NCI-H2107 treated with DMSO at 0.1 percent for 48 hours (cell line): ENCODE data around the gene FYN.

Experiments used
- DNase-seq: peaks from one replicate; lab custom pipeline; 2025; ENCODE audit not compliant: unreplicated experiment; lab: John Stamatoyannopoulos, UW

The FYN gene

GRCh38 chr6:111713236-111713635 lies 160.0 kb downstream of the FYN start:
- DNase-seq = no peak

DNA sequence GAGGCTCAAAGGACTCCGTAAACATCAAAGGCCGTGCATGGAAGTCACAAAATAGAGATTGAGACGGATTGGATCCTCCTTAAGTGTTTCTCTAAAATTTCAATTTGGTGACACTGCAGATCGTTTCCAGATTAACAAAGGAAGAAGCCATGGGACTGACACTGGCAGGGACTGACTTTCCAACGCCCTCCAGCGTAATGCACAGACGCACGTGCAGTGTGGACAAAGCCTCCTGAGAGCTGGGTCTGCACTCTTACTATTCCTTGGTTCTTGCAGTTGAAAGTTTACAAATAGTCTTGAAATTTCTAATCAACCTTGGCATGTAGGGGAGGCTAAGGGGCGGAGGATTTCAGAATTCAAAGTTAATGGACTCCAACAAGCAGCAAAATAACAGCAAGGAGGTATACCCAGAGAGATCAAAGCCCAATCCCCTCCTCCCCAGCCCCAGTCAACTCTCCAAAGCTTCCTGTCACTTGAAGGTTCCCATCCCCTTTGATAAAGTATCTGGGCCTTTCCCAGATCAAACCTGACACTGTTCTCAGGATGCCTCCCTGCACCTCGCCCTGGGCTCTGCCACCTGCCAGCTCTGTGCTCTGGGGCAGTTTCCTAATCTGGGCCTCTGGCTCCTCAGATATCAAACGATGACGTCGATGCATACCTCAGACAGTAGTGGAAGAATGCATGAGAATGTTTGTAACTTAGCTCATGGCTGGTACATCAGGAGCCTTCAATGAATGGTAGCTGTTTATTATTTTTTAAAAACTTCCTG lies 161.1 kb downstream of the FYN start:
- no peak for DNase-seq

- peak; percentile 57 for DNase-seq
These were observed 161.8 kb downstream of the FYN start for GRCh38 chr6:111711476-111711875.

DNA sequence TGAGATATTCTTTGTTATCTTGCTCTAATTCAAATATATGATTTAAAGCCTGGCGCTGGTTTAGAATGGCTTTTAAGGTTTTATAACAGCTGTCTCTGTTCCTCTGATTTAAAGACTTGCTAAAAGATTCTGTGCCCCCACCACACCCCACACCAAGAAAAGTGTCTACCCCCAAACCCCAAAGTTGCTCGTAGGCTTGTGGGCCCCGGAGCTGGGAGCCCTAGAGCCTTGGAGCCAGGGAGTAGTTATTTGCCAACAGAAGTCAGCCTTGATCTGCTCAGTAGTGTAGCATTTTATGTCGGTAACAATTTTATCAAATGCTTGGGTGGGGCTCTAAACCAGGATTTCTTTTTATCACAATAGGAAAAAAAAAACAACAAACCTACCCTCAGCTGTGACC lies 162.3 kb downstream of the FYN start:
- DNase-seq = no peak

- DNase-seq = no peak
These were observed 162.8 kb downstream of the FYN start for GRCh38 chr6:111710439-111710838.

GRCh38 chr6:111709615-111710398 lies 163.4 kb downstream of the FYN start:
- DNase-seq = peak; percentile 70

GRCh38 chr6:111709201-111709600 lies 164.1 kb downstream of the FYN start:
- no peak for DNase-seq

DNA sequence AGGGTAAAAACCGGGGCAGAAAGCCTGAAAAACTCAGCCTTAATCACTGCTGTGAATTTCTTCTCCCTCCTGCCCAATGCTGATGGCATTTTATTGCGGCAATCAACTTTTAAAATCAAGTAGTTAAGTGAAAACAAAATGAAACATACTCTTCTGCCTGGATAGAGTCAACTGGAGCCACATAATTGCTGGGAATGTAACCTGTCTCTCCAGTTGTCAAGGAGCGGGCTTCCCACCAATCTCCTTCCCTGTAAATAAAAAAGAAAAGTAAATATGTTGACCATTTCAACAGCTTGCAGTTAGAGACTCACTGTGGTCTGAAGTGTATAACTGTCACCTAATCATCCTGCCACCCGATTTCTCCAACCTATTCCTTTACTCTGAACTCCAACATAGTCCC lies 165.5 kb downstream of the FYN start:
- no peak for DNase-seq

DNA sequence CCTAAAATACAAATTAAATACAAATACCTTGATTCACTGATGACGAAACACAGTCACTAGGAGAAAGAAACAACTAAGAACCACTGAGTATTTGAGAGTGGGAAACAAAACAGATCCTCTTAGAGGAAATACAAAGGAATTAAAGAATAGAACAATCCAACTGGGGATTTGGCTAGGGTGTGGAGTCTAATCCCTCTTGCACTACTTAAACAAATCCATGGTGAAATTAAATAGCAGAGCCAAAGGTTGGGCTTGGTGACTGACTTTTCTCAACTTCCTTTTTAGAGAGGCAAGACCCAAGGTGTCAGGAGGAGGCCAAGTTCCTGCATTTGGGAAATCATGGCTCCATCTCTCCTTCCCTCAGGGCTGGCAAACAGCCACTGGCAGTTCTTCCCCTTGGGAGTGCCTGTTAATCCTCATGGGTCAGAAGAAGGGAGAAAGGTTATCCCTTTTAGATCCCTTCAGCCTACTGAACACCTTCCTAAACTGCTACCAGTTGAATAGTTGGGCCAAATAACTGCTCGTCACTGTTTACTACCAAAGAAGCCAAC lies 166.3 kb downstream of the FYN start:
- no peak for DNase-seq

DNA sequence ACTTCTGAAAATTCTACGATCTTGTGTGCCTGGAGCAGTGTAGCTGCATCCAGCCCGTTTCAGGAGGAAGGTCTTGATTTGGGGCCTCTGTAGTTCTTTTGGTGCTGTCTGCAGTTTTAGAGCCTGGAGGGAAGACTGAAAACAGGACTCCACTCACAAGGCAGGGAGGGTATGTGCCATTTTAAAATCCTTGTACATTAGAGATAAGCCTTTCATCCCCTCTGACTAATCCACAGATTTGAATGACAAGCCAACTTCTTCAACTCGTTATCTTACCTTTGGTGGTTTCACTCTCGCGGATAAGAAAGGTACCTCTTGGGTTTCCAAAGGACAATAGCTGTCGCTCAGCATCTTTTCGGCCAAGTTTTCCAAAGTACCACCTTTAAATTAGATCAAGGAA lies 169.5 kb downstream of the FYN start:
- DNase-seq = no peak

GRCh38 chr6:111702268-111702667 lies 171.0 kb downstream of the FYN start:
- DNase-seq = no peak

- no peak for DNase-seq
These were observed 172.1 kb downstream of the FYN start for GRCh38 chr6:111701146-111701545.

GRCh38 chr6:111700135-111700690 lies 173.0 kb downstream of the FYN start:
- no peak for DNase-seq

- DNase-seq = no peak
These were observed 174.1 kb downstream of the FYN start for GRCh38 chr6:111699123-111699522.

- no peak for DNase-seq
These were observed 176.4 kb downstream of the FYN start for GRCh38 chr6:111696814-111697213.

DNA sequence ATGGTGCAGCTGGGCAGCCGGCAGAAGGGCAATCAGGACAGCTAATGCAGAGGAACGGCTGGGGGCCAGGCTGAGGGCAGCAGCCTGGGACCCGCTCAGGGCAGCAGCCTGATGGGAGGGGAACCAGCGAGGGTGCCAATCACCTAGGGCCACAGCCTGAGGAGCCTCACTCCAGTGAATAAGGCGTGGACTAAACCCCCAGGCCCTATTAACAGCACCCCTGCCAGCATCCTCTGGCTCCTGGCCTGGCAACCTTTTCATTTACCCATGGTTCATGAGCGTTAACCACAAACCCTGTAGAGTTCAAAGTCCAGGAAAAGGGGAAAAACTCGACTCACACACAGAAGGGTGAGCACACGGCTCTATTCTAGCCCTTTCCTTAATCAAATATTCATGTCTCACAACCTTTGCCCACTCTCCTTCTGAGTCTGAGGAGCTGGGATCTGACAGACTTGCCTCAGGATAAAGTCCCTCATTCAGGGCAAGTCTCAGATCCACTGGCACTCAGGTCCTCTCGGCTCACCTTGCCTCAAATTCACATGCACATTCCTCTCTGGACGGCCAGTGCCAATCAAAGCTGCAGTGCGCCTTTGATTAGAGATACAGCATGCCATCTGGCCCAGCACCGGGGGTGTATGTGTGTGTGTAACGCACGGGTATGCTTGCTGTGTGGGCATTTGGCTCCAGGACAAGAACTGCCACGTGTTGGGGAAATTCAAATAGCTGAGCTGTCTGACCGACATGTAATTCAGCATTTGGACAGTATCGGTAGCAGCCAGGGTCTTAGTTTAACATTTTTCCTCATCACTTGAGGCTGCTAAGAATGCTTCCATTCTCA lies 180.7 kb downstream of the FYN start:
- DNase-seq = no peak

DNA sequence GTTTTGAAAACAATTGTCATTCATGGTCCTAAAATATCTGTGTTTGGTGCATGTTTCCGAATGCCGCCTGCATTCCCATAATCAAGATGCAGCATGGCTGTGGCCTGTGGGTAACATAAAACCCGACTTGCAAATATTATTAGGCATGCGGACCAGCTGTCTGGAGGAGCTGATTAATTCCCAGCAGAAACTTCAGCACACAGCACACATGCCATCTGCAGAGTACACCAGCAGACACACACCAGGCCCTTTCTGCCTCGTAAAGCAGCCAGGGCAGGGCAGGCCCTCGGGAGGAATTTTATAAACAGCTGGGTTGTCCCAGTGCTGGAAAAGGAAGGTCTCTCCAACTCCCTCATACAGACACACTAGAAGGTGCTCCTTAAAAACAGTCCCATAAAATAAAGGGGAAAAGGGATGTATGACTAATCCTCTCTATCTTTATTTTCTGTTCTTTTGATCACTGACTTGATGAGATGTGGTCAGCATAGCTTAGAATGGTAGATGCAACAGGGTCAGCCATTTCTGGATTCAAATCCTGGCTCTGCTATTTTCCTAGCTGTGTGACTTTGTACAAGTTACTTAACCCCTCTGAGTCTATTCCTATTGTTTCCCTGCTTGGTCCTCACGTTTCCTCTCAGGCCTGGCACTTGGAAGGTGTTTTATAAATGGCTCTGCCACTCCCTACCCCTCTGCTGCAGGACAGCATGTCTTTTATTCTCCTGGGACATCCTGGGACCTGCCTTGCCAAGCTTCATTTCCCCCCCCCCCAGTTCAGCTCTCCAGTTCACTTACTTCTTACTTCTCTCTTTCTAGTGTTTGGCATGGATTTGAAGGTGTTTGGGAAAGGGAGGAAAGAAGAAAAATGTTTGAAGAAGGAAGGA lies 181.7 kb downstream of the FYN start:
- no peak for DNase-seq

DNA sequence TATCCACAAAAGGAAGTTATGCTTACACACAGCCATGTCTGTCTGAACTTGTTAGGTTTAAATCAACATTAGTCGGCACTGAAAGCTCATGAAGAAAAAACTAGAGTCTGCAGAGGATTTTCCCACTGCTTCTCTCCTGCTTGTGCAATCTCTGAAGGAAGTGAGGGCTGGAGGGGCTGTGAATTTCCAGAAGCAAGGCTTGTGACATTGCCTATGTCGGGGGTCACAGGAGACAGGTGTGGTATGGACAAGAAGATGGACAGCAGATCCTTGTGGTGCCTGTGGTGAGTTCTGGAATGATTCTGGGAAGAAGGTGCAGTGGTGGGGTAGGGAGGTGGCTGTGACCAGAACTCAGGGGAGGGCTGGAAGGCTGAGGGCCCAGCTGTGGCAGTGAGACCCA lies 183.3 kb downstream of the FYN start:
- no peak for DNase-seq

DNA sequence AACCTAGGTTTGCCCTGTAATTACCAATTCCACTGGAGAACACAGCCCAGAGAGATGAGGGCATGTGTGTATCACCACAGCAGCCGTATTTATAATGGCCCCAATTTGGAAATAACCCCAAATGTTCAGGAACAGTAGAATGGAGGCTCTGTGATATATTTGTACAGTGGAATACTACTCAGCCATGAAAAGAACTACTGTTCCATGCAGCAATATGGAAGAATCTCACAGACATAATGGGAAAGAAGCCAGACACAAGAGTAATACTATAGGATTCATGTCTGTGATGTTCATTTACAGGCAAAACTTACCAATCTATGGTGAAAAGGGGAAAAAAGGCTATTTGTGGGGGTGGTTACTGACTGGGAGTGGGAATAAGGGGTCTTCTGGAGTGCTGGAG lies 183.8 kb downstream of the FYN start:
- DNase-seq = no peak

GRCh38 chr6:111688331-111688730 lies 184.9 kb downstream of the FYN start:
- DNase-seq = no peak
